Large intestine (tissue), 3 donors: ENCODE measurements around the gene SREBF2. TPM values are rescaled to one million over a fixed set of nuclear protein-coding genes. Genes with fewer than 3 reads are reported as not detected.
"Not testable (repeated sequence)": the region's sequence is repeated elsewhere in the genome, so short reads cannot be mapped to it uniquely, and the experiment has no call there.

Experiments
- DNase-seq, 2 donors: peaks; one replicate each; pipeline versions ENCODE4 v3.0.0 to v3.0.0-alpha.2; 2013
- H3K27ac ChIP-seq: one replicate; pipeline ENCODE4 v1.5.1; 2013; ENCODE audit warnings: low read length
- H3K27me3 ChIP-seq: 2 replicates; pipeline ENCODE4 v1.6.1; 2013; ENCODE audit warnings: low read length; ENCODE audit not compliant: control insufficient read depth, insufficient read depth
- H3K36me3 ChIP-seq: 2 replicates; pipeline ENCODE4 v1.6.1; 2013; ENCODE audit warnings: low read length; ENCODE audit not compliant: control insufficient read depth, insufficient read depth
- H3K4me1 ChIP-seq: one replicate; pipeline ENCODE4 v1.6.1; 2013; ENCODE audit warnings: low read length; ENCODE audit not compliant: control insufficient read depth, insufficient read depth
- H3K4me3 ChIP-seq: one replicate; pipeline ENCODE4 v1.5.1; 2013; ENCODE audit warnings: low read length
- H3K9me3 ChIP-seq: one replicate; pipeline ENCODE4 v1.6.1; 2013; ENCODE audit warnings: mild to moderate bottlenecking, low read depth, low read length, moderate library complexity; ENCODE audit not compliant: control insufficient read depth
- WGBS: methylation state at CpG from one replicate; pipeline ENCODE4 v1.1.5; 2013; ENCODE audit warnings: low lambda C conversion rate; ENCODE audit not compliant: insufficient coverage; 5-methylcytosine and 5-hydroxymethylcytosine counted together
- polyA plus RNA-seq: library from polyadenylated mRNA; unstranded; fragments of 120-200 nt; gene quantifications from one replicate; pipeline ENCODE4 v1.2.1, GENCODE V29; 2013

Gene SREBF2
- polyA plus RNA-seq, 1 donor, result 73.5 TPM

GRCh38 chr22:41948142-41948541, 115.2 kb downstream of the SREBF2 start:
- DNase-seq, result no peak
- Histone ChIP-seq H3K27me3 (no peaks in the 10 kb centered on the region), H3K36me3 (peaks cover 2% of the 10 kb centered on the region), H3K4me1 (peaks cover 14% of the 10 kb centered on the region), H3K9me3 (no peaks in the 10 kb centered on the region), H3K4me3 (no peak overlapping the region), H3K27ac (no peak overlapping the region)
- no CpG with 5 or more reads among the region's 2 CpGs for WGBS

- not testable (repeated sequence) for H3K4me3 ChIP-seq, H3K9me3 ChIP-seq, H3K27me3 ChIP-seq, H3K27ac ChIP-seq, DNase-seq, H3K36me3 ChIP-seq
- H3K4me1 ChIP-seq, result peaks cover 14% of the 10 kb centered on the region
- no CpG with 5 or more reads among the region's 8 CpGs for WGBS
These were observed 116.0 kb downstream of the SREBF2 start for GRCh38 chr22:41948928-41949296.

GRCh38 chr22:41949297-41949965, 116.5 kb downstream of the SREBF2 start:
- no peaks in the 10 kb centered on the region for H3K9me3 ChIP-seq
- H3K4me3 ChIP-seq, result no peak overlapping the region
- no peaks in the 10 kb centered on the region for H3K36me3 ChIP-seq
- no peaks in the 10 kb centered on the region for H3K27me3 ChIP-seq
- no peak for DNase-seq
- H3K4me1 ChIP-seq, result peaks cover 14% of the 10 kb centered on the region
- WGBS, result no CpG with 5 or more reads among the region's 7 CpGs
- H3K27ac ChIP-seq, result no peak overlapping the region

GRCh38 chr22:41951898-41952474, 119.1 kb downstream of the SREBF2 start, which contains the start of gene SMIM45:
TSS of gene SMIM45 (plus strand) at chr22:41952150.
- Histone ChIP-seq H3K9me3 (no peaks in the 10 kb centered on the region), H3K27me3 (no peaks in the 10 kb centered on the region), H3K36me3 (no peaks in the 10 kb centered on the region), H3K4me1 (peaks cover 5% of the 10 kb centered on the region), H3K27ac (no peak within 1 kb of the TSS), H3K4me3 (no peak within 1 kb of the TSS)
- DNase-seq, result no peak
- no CpG with 5 or more reads among the region's 16 CpGs for WGBS

GRCh38 chr22:41952713-41953112, 119.8 kb downstream of the SREBF2 start:
- no CpG with 5 or more reads among the region's 2 CpGs for WGBS
- peaks cover 3% of the 10 kb centered on the region for H3K4me1 ChIP-seq
- no peaks in the 10 kb centered on the region for H3K27me3 ChIP-seq
- no peaks in the 10 kb centered on the region for H3K36me3 ChIP-seq
- no peak overlapping the region for H3K4me3 ChIP-seq
- H3K9me3 ChIP-seq, result no peaks in the 10 kb centered on the region
- no peak overlapping the region for H3K27ac ChIP-seq
- DNase-seq, result no peak

Other genes with a start within 250 kb of the SREBF2 start
- 52.4 TPM for gene PMM1, start 243.3 kb upstream of the SREBF2 start, polyA plus RNA-seq
- 34.0 TPM for gene DESI1, start 212.1 kb upstream of the SREBF2 start, polyA plus RNA-seq
- gene XRCC6, start 211.8 kb upstream of the SREBF2 start, polyA plus RNA-seq, result 247 TPM
- gene SNU13, start 144.2 kb upstream of the SREBF2 start, polyA plus RNA-seq, result 118 TPM
- gene MEI1, start 133.6 kb upstream of the SREBF2 start, polyA plus RNA-seq, result 4.4 TPM
- 7.2 TPM for gene CCDC134, start 32.4 kb upstream of the SREBF2 start, polyA plus RNA-seq
- gene SHISA8, start 82.0 kb downstream of the SREBF2 start, polyA plus RNA-seq, result 0.10 TPM
- 2.3 TPM for gene TNFRSF13C, start 93.7 kb downstream of the SREBF2 start, polyA plus RNA-seq
- gene CENPM, start 114.0 kb downstream of the SREBF2 start, polyA plus RNA-seq, result 11.6 TPM
- 5.1 TPM for gene SEPTIN3, start 136.3 kb downstream of the SREBF2 start, polyA plus RNA-seq
- 1.5 TPM for gene WBP2NL, start 165.7 kb downstream of the SREBF2 start, polyA plus RNA-seq
- gene NAGA, start 237.7 kb downstream of the SREBF2 start, polyA plus RNA-seq, result 26.9 TPM
- gene PHETA2, start 241.1 kb downstream of the SREBF2 start, polyA plus RNA-seq, result 10.7 TPM
- gene SMDT1, start 246.6 kb downstream of the SREBF2 start, polyA plus RNA-seq, result 93.7 TPM